ENCODE results near the gene ASRGL1.
"Not testable (repeated sequence)": the region's sequence is repeated elsewhere in the genome, so short reads cannot be mapped to it uniquely, and the experiment has no call there.

ASRGL1 gene

DNA sequence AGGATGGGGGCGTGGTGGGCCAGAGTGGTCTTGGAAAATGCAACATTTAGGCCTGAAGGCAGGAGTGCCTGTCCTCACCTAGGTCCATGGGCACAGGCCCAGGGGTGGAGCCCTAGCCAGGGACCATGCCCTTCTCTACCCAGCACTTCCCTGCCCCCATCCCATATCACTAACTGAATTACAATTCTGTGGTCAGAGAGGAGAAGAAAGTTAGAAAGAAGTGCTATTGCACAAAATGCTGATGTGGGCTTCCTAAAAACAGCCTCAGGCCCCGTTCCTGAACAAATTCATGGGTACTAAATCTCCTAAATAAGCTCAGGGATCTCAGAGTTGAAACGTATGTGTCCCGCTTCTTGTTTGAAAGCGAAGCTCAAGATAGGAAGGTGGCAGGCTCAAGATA lies 3.5 kb upstream of the ASRGL1 start:
- no peak overlapping the region for H3K27ac ChIP-seq
- no peak for DNase-seq
- no peaks in the 10 kb centered on the region; the same call in 1 of the 2 replicates for H3K36me3 ChIP-seq
- no peak overlapping the region for H3K4me3 ChIP-seq (ENCODE audit: low read depth, low read length)
- H3K9me3 ChIP-seq (ENCODE audit: severe bottlenecking) = no peaks in the 10 kb centered on the region
- TF ChIP-seq, protein P1, sequence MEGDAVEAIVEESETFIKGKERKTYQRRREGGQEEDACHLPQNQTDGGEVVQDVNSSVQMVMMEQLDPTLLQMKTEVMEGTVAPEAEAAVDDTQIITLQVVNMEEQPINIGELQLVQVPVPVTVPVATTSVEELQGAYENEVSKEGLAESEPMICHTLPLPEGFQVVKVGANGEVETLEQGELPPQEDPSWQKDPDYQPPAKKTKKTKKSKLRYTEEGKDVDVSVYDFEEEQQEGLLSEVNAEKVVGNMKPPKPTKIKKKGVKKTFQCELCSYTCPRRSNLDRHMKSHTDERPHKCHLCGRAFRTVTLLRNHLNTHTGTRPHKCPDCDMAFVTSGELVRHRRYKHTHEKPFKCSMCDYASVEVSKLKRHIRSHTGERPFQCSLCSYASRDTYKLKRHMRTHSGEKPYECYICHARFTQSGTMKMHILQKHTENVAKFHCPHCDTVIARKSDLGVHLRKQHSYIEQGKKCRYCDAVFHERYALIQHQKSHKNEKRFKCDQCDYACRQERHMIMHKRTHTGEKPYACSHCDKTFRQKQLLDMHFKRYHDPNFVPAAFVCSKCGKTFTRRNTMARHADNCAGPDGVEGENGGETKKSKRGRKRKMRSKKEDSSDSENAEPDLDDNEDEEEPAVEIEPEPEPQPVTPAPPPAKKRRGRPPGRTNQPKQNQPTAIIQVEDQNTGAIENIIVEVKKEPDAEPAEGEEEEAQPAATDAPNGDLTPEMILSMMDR (IDR thresholded peaks at IDR 0.05; ENCODE audit: low read depth, low read length) = no peak
- H3K27me3 ChIP-seq (ENCODE audit: insufficient read depth, low read depth, severe bottlenecking) = no peaks in the 10 kb centered on the region

DNA sequence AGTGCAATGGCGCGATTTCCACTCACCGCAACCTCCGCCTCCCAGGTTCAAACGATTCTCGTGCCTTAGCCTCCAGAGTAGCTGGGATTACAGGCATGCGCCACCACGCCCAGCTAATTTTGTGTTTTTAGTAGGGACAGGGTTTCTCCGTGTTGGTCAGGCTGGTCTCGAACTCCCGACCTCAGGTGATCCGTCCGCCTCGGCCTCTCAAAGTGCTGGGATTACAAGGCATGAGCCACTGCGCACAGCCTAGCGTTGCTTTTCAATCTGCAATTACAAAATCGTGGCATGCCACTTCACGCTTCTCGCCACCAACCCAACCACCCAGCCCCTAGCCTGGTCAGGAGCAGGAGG lies 322 bp upstream of the ASRGL1 start:
- H3K27ac ChIP-seq = peak overlapping the region; percentile 88
- H3K4me3 ChIP-seq (ENCODE audit: low read depth, low read length) = peak overlapping the region; percentile 94
- DNase-seq = not testable (repeated sequence)

DNA sequence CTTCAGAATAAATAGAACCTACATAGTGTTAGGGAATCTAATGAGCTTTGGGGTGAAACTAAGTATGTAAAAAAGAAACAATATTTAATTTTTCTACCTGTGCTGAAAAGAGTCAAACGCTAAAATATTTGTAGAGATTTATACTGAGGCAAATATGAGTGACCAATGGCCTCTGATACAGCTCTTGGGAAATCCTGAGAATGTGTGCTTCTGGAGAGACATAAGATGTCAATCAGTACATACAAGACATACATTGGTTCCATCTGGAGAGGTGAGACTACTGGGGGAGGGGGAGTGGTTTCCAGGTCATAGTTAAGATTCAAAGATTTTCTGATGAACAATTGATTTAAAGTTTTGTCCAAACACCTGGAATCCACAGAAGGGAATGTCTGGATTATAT lies 970 bp downstream of the ASRGL1 start:
- Histone ChIP-seq H3K9me3 (ENCODE audit: severe bottlenecking) (no peaks in the 10 kb centered on the region), H3K27ac (peak overlapping the region; percentile 88), H3K36me3 (peaks cover 43% of the 10 kb centered on the region), H3K27me3 (ENCODE audit: insufficient read depth, low read depth, severe bottlenecking) (no peaks in the 10 kb centered on the region), H3K4me3 (ENCODE audit: low read depth, low read length) (peak overlapping the region; percentile 94)
- no peak for DNase-seq
- TF ChIP-seq, protein P1 (IDR thresholded peaks at IDR 0.05; ENCODE audit: low read depth, low read length) = no peak

More for the DNA sequence above, 322 bp upstream of the ASRGL1 start:
- H3K36me3 ChIP-seq = peaks cover 31% of the 10 kb centered on the region
- H3K27me3 ChIP-seq (ENCODE audit: insufficient read depth, low read depth, severe bottlenecking); H3K9me3 ChIP-seq (ENCODE audit: severe bottlenecking): not testable (repeated sequence)

DNA sequence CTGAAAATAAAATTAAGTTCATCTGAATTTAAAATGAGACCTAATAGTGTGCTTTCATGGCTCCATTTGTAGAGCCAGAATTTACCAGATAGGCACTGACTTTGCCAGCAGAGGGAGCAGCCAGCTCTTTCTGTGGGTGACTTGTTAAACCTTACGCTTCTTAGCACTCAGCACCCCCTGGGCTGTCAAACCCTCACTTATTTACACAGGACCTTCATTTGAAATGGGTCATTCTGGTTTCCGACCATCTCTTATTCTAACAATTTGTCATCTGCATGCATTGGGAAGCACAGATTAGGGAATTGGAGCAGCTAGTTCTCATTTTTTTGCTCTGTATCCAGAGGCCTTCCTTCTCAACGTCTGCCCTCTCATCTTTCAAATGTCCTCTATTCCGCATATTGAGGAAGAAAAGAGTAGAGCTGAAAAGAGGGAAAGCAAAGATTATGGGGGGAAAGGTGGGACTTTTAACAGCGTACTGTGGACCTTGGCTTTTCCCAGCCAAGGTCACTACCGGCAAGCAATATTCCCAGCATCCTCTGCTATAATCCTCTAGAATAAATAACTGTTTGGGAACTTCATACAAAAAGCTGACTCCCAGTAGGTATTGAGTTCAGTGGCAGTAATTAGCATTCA lies 3.1 kb downstream of the ASRGL1 start:
- peak; percentile 39 for DNase-seq
- Histone ChIP-seq H3K4me3 (ENCODE audit: low read depth, low read length) (no peak overlapping the region), H3K9me3 (ENCODE audit: severe bottlenecking) (no peaks in the 10 kb centered on the region), H3K27ac (no peak overlapping the region), H3K36me3 (peaks cover 60% of the 10 kb centered on the region), H3K27me3 (ENCODE audit: insufficient read depth, low read depth, severe bottlenecking) (no peaks in the 10 kb centered on the region)
- TF ChIP-seq, protein P1 (IDR thresholded peaks at IDR 0.05; ENCODE audit: low read depth, low read length) = peak; percentile 70

DNA sequence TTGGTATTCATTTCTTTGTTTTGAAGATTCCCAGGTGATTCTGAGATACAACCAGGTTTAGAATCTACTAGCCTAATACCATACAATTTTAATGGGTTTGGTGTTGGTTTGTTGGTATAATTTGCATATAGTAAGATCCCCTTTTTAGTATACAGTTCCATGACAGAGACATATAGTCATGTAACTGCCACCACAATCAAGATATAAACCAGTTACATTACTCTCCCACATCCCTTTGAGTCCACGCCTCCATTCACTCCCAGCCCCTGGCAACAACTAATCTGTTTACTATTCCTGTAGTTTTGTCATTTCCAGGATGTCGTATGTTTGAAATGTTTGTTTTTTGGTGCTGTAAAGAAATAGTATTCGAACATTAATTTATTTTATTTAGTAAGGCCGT lies 4.3 kb downstream of the ASRGL1 start:
- no peaks in the 10 kb centered on the region for H3K27me3 ChIP-seq (ENCODE audit: insufficient read depth, low read depth, severe bottlenecking)
- H3K9me3 ChIP-seq (ENCODE audit: severe bottlenecking) = no peaks in the 10 kb centered on the region
- no peak for DNase-seq
- H3K36me3 ChIP-seq = peaks cover 71% of the 10 kb centered on the region
- no peak overlapping the region for H3K27ac ChIP-seq
- TF ChIP-seq, protein P1 (IDR thresholded peaks at IDR 0.05; ENCODE audit: low read depth, low read length) = no peak
- H3K4me3 ChIP-seq (ENCODE audit: low read depth, low read length) = no peak overlapping the region

DNA sequence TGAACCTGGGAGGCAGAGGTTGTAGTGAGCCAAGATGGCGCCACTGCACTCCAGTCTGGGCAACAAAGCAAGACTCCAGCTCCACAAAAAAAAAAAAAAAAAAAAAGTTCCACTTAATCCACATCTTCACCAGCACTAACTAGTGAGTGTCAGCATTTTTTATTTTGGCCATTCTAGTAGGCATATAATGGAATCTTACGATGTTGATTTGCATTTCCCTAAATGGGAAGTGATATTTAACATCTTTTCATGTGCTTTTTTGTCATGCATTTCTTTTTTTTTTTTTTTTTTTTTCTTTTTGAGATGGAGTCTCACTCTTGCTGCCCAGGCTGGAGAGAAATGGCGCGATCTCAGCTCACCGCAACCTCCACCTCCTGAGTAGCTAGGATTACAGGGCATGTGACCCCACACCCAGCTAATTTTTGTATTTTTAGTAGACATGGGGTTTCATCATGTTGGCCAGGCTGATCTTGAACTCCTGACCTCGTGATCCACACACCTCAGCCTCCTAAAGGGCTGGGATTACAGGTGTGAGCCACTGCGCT lies 6.5 kb downstream of the ASRGL1 start:
- not testable (repeated sequence) for H3K27me3 ChIP-seq (ENCODE audit: insufficient read depth, low read depth, severe bottlenecking); H3K27ac ChIP-seq; H3K9me3 ChIP-seq (ENCODE audit: severe bottlenecking); DNase-seq; H3K4me3 ChIP-seq (ENCODE audit: low read depth, low read length)
- peaks cover 77% of the 10 kb centered on the region for H3K36me3 ChIP-seq

DNA sequence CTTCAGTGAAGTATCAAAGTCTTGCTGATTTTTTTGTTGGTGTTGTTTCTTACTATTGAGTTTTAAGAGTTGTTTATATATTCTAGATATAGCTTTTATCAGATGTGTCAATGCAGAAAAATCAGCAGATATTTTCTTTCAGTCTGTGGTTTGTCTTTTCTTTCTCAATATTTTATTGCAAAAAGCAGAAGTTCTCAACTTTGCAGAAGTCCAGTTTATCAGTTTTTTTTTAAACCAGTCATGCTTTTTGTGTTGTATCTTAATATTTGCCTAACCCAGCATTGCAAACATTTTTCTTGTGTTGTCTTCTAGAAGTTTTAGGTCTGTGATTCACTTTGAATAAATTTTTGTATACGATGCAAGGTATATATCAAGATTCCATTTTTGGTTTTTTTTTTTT lies 7.0 kb downstream of the ASRGL1 start:
- Histone ChIP-seq H3K36me3 (peaks cover 73% of the 10 kb centered on the region), H3K9me3 (ENCODE audit: severe bottlenecking) (no peaks in the 10 kb centered on the region), H3K27me3 (ENCODE audit: insufficient read depth, low read depth, severe bottlenecking) (no peaks in the 10 kb centered on the region), H3K4me3 (ENCODE audit: low read depth, low read length) (no peak overlapping the region), H3K27ac (no peak overlapping the region)
- no peak for DNase-seq
- TF ChIP-seq, protein P1 (IDR thresholded peaks at IDR 0.05; ENCODE audit: low read depth, low read length) = no peak

Measured in WERI-Rb-1 (cell line).